Measurements from ENCODE around the gene HAVCR2.

The HAVCR2 gene

GRCh38 chr5:157130925-157131324 lies 22.1 kb upstream of the HAVCR2 start:
- Histone ChIP-seq H3K9me2 (replicated peaks; ENCODE audit: control insufficient read depth, low read length) (no peaks in the 10 kb centered on the region), H3K4me1 (ENCODE audit: control insufficient read depth, low read length) (peaks cover 50% of the 10 kb centered on the region), H3K4me3 (ENCODE audit: low read length) (no peak overlapping the region), H3K27ac (ENCODE audit: low read depth, low read length) (peak overlapping the region; percentile 36), H3K79me2 (ENCODE audit: control insufficient read depth, low read length) (peaks cover 2% of the 10 kb centered on the region), H3K9me3 (ENCODE audit: control insufficient read depth, insufficient read depth, low read length) (no peaks in the 10 kb centered on the region), H4K20me1 (ENCODE audit: control insufficient read depth, insufficient read depth, low read depth, low read length) (no peaks in the 10 kb centered on the region), H3K4me2 (ENCODE audit: low read length) (peak overlapping the region; percentile 43), H3K27me3 (ENCODE audit: control insufficient read depth, low read length) (no peaks in the 10 kb centered on the region), H3F3A (ENCODE audit: control insufficient read depth, insufficient read depth) (peaks cover 21% of the 10 kb centered on the region), H3K36me3 (ENCODE audit: control insufficient read depth, low read length) (no peaks in the 10 kb centered on the region)
- TF ChIP-seq CTCF (IDR thresholded peaks at IDR 0.05; ENCODE audit: low read depth, low read length, poor library complexity, severe bottlenecking), result no peak

- Histone ChIP-seq H3K4me3 (ENCODE audit: low read length) (no peak overlapping the region), H3K4me1 (ENCODE audit: control insufficient read depth, low read length) (no peaks in the 10 kb centered on the region), H3K27ac (ENCODE audit: low read depth, low read length) (no peak overlapping the region), H3K4me2 (ENCODE audit: low read length) (no peak overlapping the region), H3K27me3 (ENCODE audit: control insufficient read depth, low read length) (no peaks in the 10 kb centered on the region), H4K20me1 (ENCODE audit: control insufficient read depth, insufficient read depth, low read depth, low read length) (no peaks in the 10 kb centered on the region), H3K9me3 (ENCODE audit: control insufficient read depth, insufficient read depth, low read length) (peaks cover 10% of the 10 kb centered on the region), H3K9me2 (replicated peaks; ENCODE audit: control insufficient read depth, low read length) (no peaks in the 10 kb centered on the region), H3K79me2 (ENCODE audit: control insufficient read depth, low read length) (no peaks in the 10 kb centered on the region), H3F3A (ENCODE audit: control insufficient read depth, insufficient read depth) (no peaks in the 10 kb centered on the region), H3K36me3 (ENCODE audit: control insufficient read depth, low read length) (no peaks in the 10 kb centered on the region)
- TF ChIP-seq EZH2phosphoT487 (IDR thresholded peaks at IDR 0.05; ENCODE audit: borderline replicate concordance, low read length) (no peak), CTCF (IDR thresholded peaks at IDR 0.05; ENCODE audit: low read depth, low read length, poor library complexity, severe bottlenecking) (no peak)
Measured at GRCh38 chr5:157121709-157122108, 12.9 kb upstream of the HAVCR2 start.

GRCh38 chr5:157120102-157120501 lies 11.3 kb upstream of the HAVCR2 start:
- H3K4me3 ChIP-seq (ENCODE audit: low read length), result no peak overlapping the region
- no peak overlapping the region for H3K27ac ChIP-seq (ENCODE audit: low read depth, low read length)
- H3K4me1 ChIP-seq (ENCODE audit: control insufficient read depth, low read length), result no peaks in the 10 kb centered on the region
- no peaks in the 10 kb centered on the region for H3K36me3 ChIP-seq (ENCODE audit: control insufficient read depth, low read length)
- H3K9me3 ChIP-seq (ENCODE audit: control insufficient read depth, insufficient read depth, low read length), result peaks cover 10% of the 10 kb centered on the region
- H3K4me2 ChIP-seq (ENCODE audit: low read length), result no peak overlapping the region
- H3K79me2 ChIP-seq (ENCODE audit: control insufficient read depth, low read length), result no peaks in the 10 kb centered on the region
- no peaks in the 10 kb centered on the region for H3K27me3 ChIP-seq (ENCODE audit: control insufficient read depth, low read length)
- no peaks in the 10 kb centered on the region for H3K9me2 ChIP-seq (replicated peaks; ENCODE audit: control insufficient read depth, low read length)
- no peaks in the 10 kb centered on the region for H3F3A ChIP-seq (ENCODE audit: control insufficient read depth, insufficient read depth)
- H4K20me1 ChIP-seq (ENCODE audit: control insufficient read depth, insufficient read depth, low read depth, low read length), result no peaks in the 10 kb centered on the region
- TF ChIP-seq EZH2phosphoT487 (IDR thresholded peaks at IDR 0.05; ENCODE audit: borderline replicate concordance, low read length), result no peak
- TF ChIP-seq CTCF (IDR thresholded peaks at IDR 0.05; ENCODE audit: low read depth, low read length, poor library complexity, severe bottlenecking), result no peak

- Histone ChIP-seq H3K4me1 (ENCODE audit: control insufficient read depth, low read length) (no peaks in the 10 kb centered on the region), H3K27ac (ENCODE audit: low read depth, low read length) (no peak overlapping the region), H3K4me3 (ENCODE audit: low read length) (no peak overlapping the region), H3K9me2 (replicated peaks; ENCODE audit: control insufficient read depth, low read length) (no peaks in the 10 kb centered on the region), H3F3A (ENCODE audit: control insufficient read depth, insufficient read depth) (no peaks in the 10 kb centered on the region), H3K9me3 (ENCODE audit: control insufficient read depth, insufficient read depth, low read length) (peaks cover 10% of the 10 kb centered on the region), H3K36me3 (ENCODE audit: control insufficient read depth, low read length) (no peaks in the 10 kb centered on the region), H3K27me3 (ENCODE audit: control insufficient read depth, low read length) (no peaks in the 10 kb centered on the region), H3K4me2 (ENCODE audit: low read length) (no peak overlapping the region), H4K20me1 (ENCODE audit: control insufficient read depth, insufficient read depth, low read depth, low read length) (no peaks in the 10 kb centered on the region), H3K79me2 (ENCODE audit: control insufficient read depth, low read length) (no peaks in the 10 kb centered on the region)
- no peak for TF ChIP-seq CTCF (IDR thresholded peaks at IDR 0.05; ENCODE audit: low read depth, low read length, poor library complexity, severe bottlenecking)
- no peak for TF ChIP-seq EZH2phosphoT487 (IDR thresholded peaks at IDR 0.05; ENCODE audit: borderline replicate concordance, low read length)
Measured at GRCh38 chr5:157116483-157116954, 7.7 kb upstream of the HAVCR2 start.

Data from DOHH2 (cell line).